Neural crest cell (in vitro differentiated cells): ENCODE results near the gene CASP6. TPM values are rescaled to one million over a fixed set of nuclear protein-coding genes. Genes with fewer than 3 reads are reported as not detected.

Experiments used
- DNase-seq: peaks from one replicate; pipeline ENCODE4 v3.0.0; 2021; ENCODE audit warnings: low read depth, mixed read lengths, low spot score
- H3K27ac Mint-ChIP-seq: one replicate; pipeline ENCODE4 v1.8.0; 2021; ENCODE audit warnings: mild to moderate bottlenecking, mixed read lengths; ENCODE audit not compliant: unreplicated experiment
- H3K27me3 Mint-ChIP-seq: 2 replicates; pipeline ENCODE4 v1.8.0; 2021; ENCODE audit warnings: low read depth, mild to moderate bottlenecking, mixed read lengths
- H3K36me3 Mint-ChIP-seq: 2 replicates; pipeline ENCODE4 v1.8.0; 2021; ENCODE audit warnings: low read depth, mild to moderate bottlenecking, mixed read lengths
- H3K4me1 Mint-ChIP-seq: 2 replicates; pipeline ENCODE4 v1.8.0; 2021; ENCODE audit warnings: mixed read lengths
- H3K4me3 Mint-ChIP-seq: one replicate; pipeline ENCODE4 v1.8.0; 2021; ENCODE audit warnings: mild to moderate bottlenecking, mixed read lengths
- H3K9me3 Mint-ChIP-seq: 2 replicates; pipeline ENCODE4 v1.8.0; 2021; ENCODE audit warnings: mixed read lengths
- long read RNA-seq: library from polyadenylated mRNA; unstranded; transcript quantifications from one replicate; pipeline ENCODE4 v2.0.0, GENCODE V29; 2020
- total RNA-seq: library from RNA; stranded (reverse); gene quantifications from 2 replicates; pipeline ENCODE4 v1.2.1, GENCODE V29; 2021
- TF ChIP-seq, protein P1 (sequence below): fragments of 200-600 bp; sonication (generic); conservative IDR thresholded peaks from 2 replicates; pipeline ENCODE4 v1.5.0; 2021; ENCODE audit warnings: antibody characterized with exemption, mild to moderate bottlenecking

CASP6 gene
- total RNA-seq = 25.4 and 28.0 TPM in 2 replicates
- long read RNA-seq, transcript CASP6-201 (7 exons, 1,548 nt) = major isoform, 47 of 55 reads
- long read RNA-seq, partial matches to known transcripts = 0 of 55 reads
- long read RNA-seq, other reads (novel, unspliced or antisense) = 8 of 55 reads

- Mint-ChIP-seq H3K4me1 (peaks cover 21% of the 10 kb centered on the region), H3K27ac (peak within 1 kb of the TSS; percentile 98), H3K36me3 (peaks cover 10% of the 10 kb centered on the region), H3K27me3 (no peaks in the 10 kb centered on the region), H3K9me3 (no peaks in the 10 kb centered on the region), H3K4me3 (peak within 1 kb of the TSS; percentile 98)
- TF ChIP-seq, protein P1, sequence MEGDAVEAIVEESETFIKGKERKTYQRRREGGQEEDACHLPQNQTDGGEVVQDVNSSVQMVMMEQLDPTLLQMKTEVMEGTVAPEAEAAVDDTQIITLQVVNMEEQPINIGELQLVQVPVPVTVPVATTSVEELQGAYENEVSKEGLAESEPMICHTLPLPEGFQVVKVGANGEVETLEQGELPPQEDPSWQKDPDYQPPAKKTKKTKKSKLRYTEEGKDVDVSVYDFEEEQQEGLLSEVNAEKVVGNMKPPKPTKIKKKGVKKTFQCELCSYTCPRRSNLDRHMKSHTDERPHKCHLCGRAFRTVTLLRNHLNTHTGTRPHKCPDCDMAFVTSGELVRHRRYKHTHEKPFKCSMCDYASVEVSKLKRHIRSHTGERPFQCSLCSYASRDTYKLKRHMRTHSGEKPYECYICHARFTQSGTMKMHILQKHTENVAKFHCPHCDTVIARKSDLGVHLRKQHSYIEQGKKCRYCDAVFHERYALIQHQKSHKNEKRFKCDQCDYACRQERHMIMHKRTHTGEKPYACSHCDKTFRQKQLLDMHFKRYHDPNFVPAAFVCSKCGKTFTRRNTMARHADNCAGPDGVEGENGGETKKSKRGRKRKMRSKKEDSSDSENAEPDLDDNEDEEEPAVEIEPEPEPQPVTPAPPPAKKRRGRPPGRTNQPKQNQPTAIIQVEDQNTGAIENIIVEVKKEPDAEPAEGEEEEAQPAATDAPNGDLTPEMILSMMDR = peak; percentile 81
- peak; percentile 71 for DNase-seq
Observed at GRCh38 chr4:109702950-109703663, at the start of gene CASP6. Gene CASP6 (minus strand): TSS chr4:109703445. CDS start chr4:109703395, 50 bp downstream.

- no peaks in the 10 kb centered on the region for H3K36me3 Mint-ChIP-seq
- TF ChIP-seq, protein P1 = no peak
- H3K27me3 Mint-ChIP-seq = peaks cover 2% of the 10 kb centered on the region
- DNase-seq = no peak
- no peak overlapping the region for H3K27ac Mint-ChIP-seq
- no peaks in the 10 kb centered on the region for H3K9me3 Mint-ChIP-seq
- H3K4me1 Mint-ChIP-seq = no peaks in the 10 kb centered on the region
- no peak overlapping the region for H3K4me3 Mint-ChIP-seq
Observed at GRCh38 chr4:109752525-109752924, 49.3 kb upstream of the CASP6 start.

DNA sequence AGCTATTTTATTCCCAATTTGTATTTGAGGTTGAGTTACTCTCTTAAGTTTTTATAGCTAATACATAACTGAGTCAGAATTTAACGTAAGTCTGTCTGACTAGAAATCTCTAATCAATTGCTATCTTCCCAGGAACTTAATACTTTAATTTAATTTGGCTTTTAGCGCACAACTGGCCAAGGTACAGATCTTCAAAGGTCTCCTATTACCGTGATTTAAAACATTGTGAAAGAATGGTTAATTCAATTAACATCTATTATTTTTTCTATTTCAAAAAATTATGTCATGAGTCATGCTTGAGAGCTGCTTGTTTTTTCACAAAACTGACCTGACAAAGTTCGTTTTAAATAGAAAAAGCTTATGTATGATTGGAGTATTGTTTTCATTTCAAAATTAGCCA, 48.6 kb upstream of the CASP6 start:
- no peak overlapping the region for H3K27ac Mint-ChIP-seq
- no peak overlapping the region for H3K4me3 Mint-ChIP-seq
- TF ChIP-seq, protein P1 = no peak
- no peak for DNase-seq
- H3K4me1 Mint-ChIP-seq = no peaks in the 10 kb centered on the region
- H3K9me3 Mint-ChIP-seq = no peaks in the 10 kb centered on the region
- H3K27me3 Mint-ChIP-seq = peaks cover 2% of the 10 kb centered on the region
- no peaks in the 10 kb centered on the region for H3K36me3 Mint-ChIP-seq

DNA sequence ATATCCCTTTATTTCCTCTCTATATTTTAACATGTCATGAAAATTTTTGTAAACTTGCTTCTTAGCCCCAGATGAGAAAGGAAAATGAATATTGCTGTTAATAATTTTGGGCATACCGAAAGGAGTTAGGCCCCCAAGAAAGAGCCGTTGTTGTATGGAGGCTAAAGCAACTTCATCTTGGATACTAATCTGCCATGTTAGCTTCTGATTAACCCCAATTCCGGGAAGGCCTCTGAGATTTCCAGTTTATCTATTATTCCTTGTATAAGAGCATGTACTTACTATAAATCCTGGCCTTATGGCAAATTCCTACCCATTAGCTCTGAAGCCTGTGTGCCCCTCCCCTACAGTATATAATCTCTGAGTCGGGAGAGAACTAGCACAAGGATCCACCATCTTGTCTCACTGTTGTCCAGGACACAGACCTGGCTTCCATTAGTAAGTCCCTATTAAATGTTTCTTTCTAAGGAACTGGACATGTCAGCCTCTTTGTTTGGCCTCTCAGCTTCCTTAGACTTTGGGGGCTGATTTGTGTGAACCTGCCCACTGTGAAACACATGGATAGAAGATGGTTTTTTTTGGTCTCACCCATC, 47.5 kb upstream of the CASP6 start:
- DNase-seq = no peak
- no peaks in the 10 kb centered on the region for H3K36me3 Mint-ChIP-seq
- H3K27me3 Mint-ChIP-seq = peaks cover 6% of the 10 kb centered on the region
- TF ChIP-seq, protein P1 = no peak
- no peak overlapping the region for H3K4me3 Mint-ChIP-seq
- no peaks in the 10 kb centered on the region for H3K4me1 Mint-ChIP-seq
- no peaks in the 10 kb centered on the region for H3K9me3 Mint-ChIP-seq
- no peak overlapping the region for H3K27ac Mint-ChIP-seq

DNA sequence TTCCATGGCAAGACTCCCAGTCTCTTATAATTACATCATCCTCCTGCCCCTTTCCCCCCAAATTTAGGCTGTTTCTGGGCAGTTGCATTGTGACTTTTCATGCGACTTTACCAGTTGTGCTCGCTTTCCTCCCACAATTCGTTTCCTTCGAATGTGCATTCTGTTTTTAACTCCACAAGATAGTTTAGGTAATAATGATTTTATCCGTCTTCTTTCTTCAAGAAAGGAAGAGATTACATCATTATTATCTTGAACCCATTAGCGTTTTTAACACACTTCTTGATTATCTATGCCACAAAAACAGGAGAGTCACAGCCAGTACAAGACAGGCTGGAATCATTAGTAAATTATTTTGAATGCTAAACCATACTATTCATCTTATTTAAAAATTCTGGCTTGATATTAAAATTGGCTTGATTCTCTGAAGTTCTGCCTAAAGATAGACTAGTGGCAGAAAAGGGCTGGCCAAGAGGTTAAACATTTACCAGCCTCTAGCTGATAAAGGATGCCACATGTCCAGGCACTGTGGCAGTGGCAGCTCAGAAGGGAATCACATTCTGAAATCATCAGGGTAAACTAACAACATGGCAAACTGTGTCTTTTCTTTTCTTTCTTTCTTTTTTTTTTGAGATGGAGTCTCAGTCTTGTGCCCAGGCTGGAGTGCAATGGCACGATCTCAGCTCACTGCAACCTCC, 46.3 kb upstream of the CASP6 start:
- TF ChIP-seq, protein P1 = no peak
- Mint-ChIP-seq H3K4me3 (no peak overlapping the region), H3K4me1 (no peaks in the 10 kb centered on the region), H3K27ac (no peak overlapping the region), H3K36me3 (no peaks in the 10 kb centered on the region), H3K9me3 (no peaks in the 10 kb centered on the region), H3K27me3 (peaks cover 6% of the 10 kb centered on the region)
- DNase-seq = no peak
